Activated T-cell treated with anti-CD3 and anti-CD28 coated beads, Interleukin-2, amount 50 U/mL, for 1 hour (primary cell): ENCODE measurements around the gene CMIP.

Experiments used
- DNase-seq: peaks from one replicate; pipeline ENCODE4 v3.0.0-alpha.2; 2020

The CMIP gene

DNA sequence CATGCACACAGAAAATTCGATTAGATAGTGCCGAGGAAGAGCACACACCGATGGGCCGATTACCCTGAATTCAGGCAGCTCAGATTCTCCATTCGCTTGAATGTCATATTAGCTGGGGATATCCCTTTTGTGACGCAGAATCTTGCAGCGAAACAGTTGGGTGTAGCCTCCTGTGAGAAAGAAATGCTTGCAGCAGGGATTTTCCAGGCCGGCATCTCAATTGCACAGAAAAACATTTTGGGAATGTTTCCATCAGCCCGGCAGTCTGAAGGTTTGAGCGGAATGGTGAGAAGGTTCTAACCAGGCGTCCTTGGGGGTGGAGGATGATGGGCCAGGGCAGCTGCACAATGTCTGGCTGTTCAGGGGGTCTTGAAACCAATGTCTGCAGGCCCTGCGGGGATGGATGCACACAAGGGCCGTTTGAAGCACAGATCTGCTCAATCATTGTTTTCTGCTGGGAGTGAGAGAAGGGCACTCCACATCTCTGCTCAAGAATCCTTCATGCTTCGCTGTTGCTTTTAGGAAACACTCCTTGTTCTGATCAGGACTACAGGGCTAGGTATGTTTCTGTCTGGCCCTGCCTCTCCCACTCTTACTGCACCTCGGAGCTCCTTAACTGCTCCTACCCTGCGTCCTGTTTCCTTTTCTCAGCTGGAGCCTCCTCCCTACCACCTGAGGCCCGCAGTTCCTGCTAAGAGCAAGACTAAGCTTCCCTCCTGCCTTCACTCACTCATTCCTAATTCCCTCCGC, 94.6 kb downstream of the CMIP start:
- no peak for DNase-seq

GRCh38 chr16:81539759-81540472, 95.3 kb downstream of the CMIP start:
- no peak for DNase-seq

DNA sequence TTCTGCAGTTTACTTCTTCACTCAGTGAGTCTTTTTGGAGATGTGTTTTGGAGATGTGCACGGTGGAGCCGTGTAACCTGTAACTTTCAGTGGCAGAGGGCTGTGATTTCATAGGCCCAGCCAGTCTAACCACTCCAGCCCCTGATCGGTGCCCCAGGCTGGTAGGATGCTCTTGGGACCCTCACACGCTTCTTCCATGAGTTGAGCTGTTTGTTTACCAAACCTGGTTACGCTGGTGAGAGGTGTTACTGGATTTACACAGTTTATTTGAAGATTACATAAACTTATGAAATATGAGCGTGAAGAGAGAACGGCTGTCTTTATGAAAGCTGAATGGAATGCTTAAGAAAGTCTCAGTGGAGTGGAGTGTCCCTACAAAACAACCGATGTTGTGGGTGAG, 96.7 kb downstream of the CMIP start:
- DNase-seq, result no peak

- DNase-seq, result no peak
These were observed 98.3 kb downstream of the CMIP start for GRCh38 chr16:81542609-81543570.

DNA sequence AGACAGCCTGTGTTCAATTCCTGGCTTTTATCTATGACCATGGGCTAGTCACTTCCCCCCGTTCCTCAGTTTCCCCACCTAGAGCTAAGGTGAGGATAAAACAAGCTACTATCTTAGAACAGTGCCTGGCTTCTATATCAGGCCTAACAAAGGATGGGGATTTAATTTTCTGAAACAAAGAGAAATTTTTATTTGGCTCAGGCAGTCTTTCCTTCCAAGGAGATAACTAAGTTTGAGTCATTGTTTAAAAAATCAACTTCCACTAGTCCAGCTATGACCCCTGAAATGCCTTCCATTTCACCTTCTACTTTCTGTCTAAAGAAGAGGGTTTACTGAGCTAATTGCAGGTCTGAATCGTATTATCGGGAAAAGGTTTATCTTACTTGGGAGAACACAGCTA, 99.0 kb downstream of the CMIP start:
- no peak for DNase-seq

DNA sequence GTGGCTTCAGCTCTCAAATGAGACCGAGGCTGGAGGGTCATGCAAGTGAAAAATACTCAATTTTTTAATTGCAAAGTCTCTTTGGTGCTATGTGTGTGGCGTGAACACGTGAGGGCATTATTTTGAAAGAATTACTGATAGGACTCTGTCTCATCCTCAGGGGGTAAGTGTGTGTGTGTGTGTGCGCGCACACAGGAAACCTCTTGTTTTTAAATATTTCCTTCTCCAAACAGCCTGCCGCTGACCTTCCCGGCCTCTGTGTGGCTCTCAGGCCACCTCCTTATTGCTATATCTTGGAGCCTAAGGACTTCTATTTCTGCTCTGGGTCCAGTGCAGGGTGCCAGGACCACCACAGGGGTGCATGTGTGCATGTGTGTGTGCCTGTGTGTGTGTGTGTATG, 99.7 kb downstream of the CMIP start:
- no peak for DNase-seq

DNA sequence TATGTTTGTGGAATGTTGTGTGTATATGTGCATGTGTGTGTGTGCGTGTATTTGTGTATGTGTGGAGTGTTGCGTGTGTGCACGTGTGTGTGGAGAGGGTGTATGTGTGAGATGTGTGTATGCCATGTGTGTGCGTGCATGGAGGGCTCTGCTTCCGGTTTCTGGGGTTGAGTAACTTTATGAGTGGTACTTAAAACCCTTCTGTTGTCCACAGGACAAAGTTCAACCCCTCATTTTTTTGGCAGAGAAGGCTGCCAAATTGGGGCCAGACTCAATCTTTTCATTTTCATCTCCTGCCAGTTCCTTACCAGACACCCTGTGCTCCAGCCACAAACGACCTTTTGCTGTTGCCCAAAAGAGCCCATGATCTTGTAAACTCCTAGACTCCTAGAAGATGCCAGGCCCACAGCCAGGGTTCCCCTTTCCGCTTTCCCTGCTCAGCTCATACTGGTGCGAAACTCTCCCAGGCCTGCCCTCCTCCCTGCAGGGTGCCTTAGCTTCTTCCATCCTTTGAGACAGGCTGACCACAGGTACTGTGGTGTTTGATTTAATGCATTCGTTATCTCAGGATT, 100.2 kb downstream of the CMIP start:
- DNase-seq, result no peak

- no peak for DNase-seq
These were observed 101.1 kb downstream of the CMIP start for GRCh38 chr16:81545470-81546250.

DNA sequence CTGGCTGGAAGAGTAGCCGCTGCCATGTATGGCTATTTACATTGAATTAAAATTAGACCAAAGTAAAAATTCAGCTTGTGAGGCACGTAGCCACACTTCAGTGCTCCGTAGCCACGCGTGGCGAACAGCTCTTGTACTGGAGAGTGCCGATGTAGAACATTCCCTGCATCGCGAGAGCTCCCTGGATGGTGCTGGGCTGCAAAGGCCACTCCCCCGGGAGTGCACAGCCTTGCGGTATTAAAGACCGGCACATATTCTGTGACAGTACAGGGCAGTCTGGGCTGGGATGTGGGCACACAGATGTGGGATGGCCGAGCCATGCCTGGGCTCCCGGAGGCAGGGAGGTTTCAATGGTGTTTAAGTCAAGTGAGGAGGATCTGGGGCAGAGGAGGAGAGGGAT, 102.2 kb downstream of the CMIP start:
- no peak for DNase-seq

DNA sequence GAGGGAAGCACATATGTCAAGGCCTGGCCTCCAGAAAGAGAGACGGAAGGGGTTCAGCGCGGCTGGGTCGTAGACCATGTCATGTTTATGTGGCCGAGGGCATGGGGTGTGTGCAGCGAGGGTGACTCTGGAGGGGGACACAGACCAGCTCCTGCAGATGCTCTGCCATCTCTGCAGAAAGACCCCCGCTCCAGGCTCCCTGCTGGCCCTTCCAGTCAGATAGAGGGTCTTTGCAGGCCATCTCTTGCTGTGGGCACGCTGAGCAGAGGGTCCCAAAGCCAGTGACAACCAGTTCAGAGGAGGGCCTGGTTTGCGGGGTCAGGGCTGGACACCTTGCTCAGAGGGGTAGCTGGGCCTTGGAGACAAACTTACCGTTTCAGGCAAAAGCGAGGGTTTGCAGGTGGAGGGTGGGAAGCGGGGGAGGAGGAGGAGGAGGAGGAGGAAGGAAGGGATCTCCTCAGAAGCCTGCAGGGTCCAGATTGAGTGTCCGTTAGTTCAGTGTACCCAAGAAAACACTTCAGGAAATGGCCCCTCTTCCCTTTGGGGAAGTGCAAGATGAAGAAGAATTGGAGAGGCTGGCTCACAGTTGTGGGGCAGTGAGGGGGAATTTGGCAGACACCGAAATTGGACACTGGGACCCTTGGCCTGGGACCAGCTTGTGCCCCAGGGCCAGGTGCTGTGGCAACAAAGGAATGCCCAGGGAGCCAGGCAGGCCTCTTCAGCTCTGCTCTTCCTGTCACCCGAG, 102.8 kb downstream of the CMIP start:
- DNase-seq, result no peak

DNA sequence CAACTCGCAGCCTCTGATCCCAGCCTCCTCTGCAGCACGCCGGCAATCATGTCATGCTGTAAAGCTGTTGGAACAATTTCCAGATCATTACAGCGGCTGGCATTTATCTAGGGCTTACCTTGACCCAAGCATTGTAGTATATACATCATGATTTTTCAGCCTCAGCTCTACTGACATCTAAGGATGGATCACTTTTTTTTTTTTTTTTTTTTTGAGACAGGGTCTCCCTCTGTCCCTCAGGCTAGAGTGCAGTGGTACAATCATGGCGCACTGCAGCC, 103.3 kb downstream of the CMIP start:
- no peak for DNase-seq

DNA sequence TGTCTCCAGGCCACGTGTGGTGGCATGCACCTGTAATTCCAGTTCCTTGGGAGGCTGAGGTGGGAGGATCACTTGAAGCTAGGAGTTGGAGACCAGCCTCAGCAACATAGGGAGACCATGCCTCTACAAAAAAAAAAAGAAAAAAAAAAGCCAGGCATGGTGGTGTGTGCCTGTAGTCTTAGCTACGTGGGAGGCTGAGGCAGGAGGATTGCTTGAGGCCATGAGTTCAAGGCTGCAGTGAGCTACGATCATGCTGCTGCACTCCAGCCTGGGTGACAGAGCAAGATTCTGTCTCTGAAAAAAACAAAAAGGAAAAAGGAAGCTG, 103.9 kb downstream of the CMIP start:
- DNase-seq, result no peak

DNA sequence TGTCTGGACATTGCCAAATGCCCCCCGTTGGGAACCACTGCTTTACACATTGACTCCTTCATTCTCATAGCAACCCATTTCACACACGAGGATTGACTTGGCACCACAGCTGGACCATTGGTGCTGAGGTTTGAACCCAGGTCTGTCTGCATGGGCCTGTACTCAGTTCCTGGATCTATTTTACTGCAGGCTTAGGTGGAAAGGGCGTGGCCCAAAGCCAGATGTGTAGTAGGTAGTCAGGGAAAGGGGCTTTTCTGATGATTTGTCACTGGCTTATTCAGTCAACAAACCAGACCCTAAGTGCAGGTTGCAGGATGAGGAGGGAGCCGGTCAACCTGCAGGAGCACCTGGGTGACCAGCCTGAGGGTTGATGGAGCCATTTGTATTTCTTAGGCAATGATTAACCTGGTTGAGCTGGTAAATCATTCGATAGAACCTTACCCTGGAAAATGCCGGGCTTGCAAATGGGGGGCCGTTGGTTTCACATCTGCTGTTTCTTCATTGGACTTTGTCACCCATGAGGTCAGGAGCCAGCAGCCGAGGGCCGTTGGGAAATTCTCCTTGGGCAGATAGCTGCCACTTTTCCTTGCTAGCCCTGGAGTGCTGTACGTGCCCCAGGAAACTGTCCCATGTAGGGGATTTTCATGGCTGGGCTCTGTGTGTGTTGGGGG, 104.4 kb downstream of the CMIP start:
- no peak for DNase-seq

DNA sequence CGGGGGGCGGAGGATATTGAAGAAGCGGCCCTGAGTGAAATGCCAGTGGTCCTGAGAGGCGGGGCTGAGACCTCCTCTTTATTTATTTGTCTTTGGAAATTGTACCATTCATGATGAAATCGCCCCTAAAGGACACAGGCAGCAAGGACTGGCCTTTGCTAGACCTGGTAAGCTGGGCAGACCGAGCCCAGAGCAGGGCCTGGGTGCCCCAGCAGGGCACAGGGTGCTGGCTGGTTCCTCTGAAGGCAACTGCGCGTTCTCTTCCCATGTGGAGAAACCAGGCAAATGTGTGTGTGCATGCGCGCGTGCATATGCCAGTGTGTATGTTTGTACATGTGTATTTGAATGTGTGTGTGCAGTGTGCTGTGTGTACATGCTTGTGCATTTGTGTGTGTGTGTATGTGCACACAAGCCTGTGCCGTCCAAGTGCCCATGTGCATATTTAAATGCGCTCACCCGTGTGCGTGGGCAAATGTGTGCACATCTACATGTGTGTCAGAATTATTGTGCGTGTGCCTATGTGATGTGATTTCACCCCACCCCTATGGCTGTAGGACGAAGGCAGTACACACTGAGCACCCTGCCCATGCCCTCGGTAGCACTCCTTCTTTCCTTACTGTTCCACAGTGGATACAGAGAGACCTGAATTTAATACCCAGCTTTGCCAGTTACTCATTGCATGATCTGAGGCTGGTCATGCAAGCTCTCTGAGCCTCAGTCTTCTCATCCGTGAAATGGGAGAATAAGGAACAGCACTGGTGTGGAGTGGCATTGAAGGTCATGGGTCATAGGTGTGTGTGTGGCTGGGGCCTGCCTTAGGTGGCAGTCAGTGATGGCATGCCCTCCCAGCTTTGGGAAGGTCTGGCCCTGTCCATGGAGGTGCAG, 105.2 kb downstream of the CMIP start:
- no peak for DNase-seq

GRCh38 chr16:81550432-81550808, 105.8 kb downstream of the CMIP start:
- no peak for DNase-seq

- no peak for DNase-seq
These were observed 106.7 kb downstream of the CMIP start for GRCh38 chr16:81551151-81551808.

- DNase-seq, result no peak
These were observed 107.3 kb downstream of the CMIP start for GRCh38 chr16:81551821-81552304.

GRCh38 chr16:81552743-81553079, 108.1 kb downstream of the CMIP start:
- no peak for DNase-seq

DNA sequence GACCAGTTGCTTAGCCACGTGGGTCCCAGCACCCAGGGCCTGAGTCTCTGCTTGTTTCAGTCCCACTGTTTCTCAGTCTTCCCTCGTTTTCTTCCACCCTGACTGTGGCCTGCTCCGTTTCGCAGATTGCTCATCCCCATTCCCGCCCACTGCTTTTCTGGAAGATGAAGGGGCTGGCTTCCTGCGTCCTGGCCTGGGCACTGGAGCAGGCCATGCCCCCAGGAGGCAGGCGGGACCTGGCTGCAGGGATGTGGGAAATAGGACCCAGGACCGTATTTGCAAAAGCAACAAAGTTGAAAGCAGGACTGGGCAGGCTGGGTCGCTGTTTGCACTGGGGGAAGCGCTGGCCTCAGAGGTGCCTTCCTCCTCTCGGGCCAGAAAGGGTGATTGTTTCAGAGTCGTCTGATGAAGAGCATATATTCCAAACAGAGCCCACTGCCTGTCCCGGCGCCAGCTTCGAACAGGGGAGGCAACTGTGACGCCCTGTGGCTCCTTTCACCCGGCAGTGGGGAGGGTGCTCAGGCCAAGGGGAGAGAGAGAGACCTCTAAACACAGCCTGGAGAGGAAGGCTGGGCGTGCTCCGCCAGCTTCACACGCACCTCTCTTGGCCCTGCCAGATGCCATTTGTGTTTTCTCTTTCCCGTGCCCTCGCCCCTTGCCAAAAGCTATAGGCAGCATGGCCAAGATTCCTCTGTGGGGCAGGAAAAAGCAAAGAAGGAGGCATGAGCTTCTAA, 108.6 kb downstream of the CMIP start:
- no peak for DNase-seq
